ENCODE measurements around the gene CDCP1.

The CDCP1 gene

GRCh38 chr3:45106874-45107273 is 39.3 kb downstream of the CDCP1 start:
- no peak for TF ChIP-seq CTCF (IDR thresholded peaks at IDR 0.05; ENCODE audit: extremely low read depth, insufficient read depth, missing control alignments)
- in situ Hi-C loops (cut with MboI; ENCODE audit: low pct_unique_long_range_greater_than_20kb, low sequenced_read_pairs, unreplicated experiment): no loop called here
- DNase-seq (ENCODE audit: low spot score): no peak

- TF ChIP-seq CTCF (IDR thresholded peaks at IDR 0.05; ENCODE audit: extremely low read depth, insufficient read depth, missing control alignments): no peak
- in situ Hi-C loops (cut with MboI; ENCODE audit: low pct_unique_long_range_greater_than_20kb, low sequenced_read_pairs, unreplicated experiment): no loop called here
- DNase-seq (ENCODE audit: low spot score): no peak
These were observed 40.1 kb downstream of the CDCP1 start for GRCh38 chr3:45105855-45106671.

- DNase-seq (ENCODE audit: low spot score): no peak
- no peak for TF ChIP-seq CTCF (IDR thresholded peaks at IDR 0.05; ENCODE audit: extremely low read depth, insufficient read depth, missing control alignments)
These were observed 41.2 kb downstream of the CDCP1 start for GRCh38 chr3:45104715-45105711.

GRCh38 chr3:45103753-45104714 is 42.1 kb downstream of the CDCP1 start:
- in situ Hi-C loops (cut with MboI; ENCODE audit: low pct_unique_long_range_greater_than_20kb, low sequenced_read_pairs, unreplicated experiment): no loop called here
- DNase-seq (ENCODE audit: low spot score): no peak
- TF ChIP-seq CTCF (IDR thresholded peaks at IDR 0.05; ENCODE audit: extremely low read depth, insufficient read depth, missing control alignments): no peak

More at GRCh38 chr3:45104715-45105711, 41.2 kb downstream of the CDCP1 start:
- in situ Hi-C loops (cut with MboI; ENCODE audit: low pct_unique_long_range_greater_than_20kb, low sequenced_read_pairs, unreplicated experiment): no loop called here

- in situ Hi-C loops (cut with MboI; ENCODE audit: low pct_unique_long_range_greater_than_20kb, low sequenced_read_pairs, unreplicated experiment): no loop called here
- TF ChIP-seq CTCF (IDR thresholded peaks at IDR 0.05; ENCODE audit: extremely low read depth, insufficient read depth, missing control alignments): no peak
- DNase-seq (ENCODE audit: low spot score): no peak
These were observed 42.8 kb downstream of the CDCP1 start for GRCh38 chr3:45103334-45103733.

Measured in GM13977 (cell line).